ENCODE results near the gene KCNQ1.

- TF ChIP-seq EP300 (IDR thresholded peaks at IDR 0.05) (no peak), POLR2A (IDR thresholded peaks at IDR 0.05) (no peak), CTCF (IDR thresholded peaks at IDR 0.05) (no peak)
These were observed 283.4 kb downstream of the KCNQ1 start for GRCh38 chr11:2728128-2728662.
